DOHH2 (cell line): ENCODE measurements around the gene DAP3.

Experiments
- CTCF ChIP-seq: fragments of 200-600 bp; sonication (generic); IDR thresholded peaks from one replicate; pipeline ENCODE4 v1.5.1; 2014; ENCODE audit warnings: antibody characterized with exemption, mild to moderate bottlenecking, low read depth, low read length; ENCODE audit not compliant: poor library complexity, severe bottlenecking
- EZH2phosphoT487 ChIP-seq: fragments of 200-600 bp; sonication (generic); IDR thresholded peaks from 2 replicates; pipeline ENCODE4 v1.6.1; 2017; ENCODE audit warnings: borderline replicate concordance, mild to moderate bottlenecking, antibody characterized with exemption, low read length, moderate library complexity, mixed read lengths

DNA sequence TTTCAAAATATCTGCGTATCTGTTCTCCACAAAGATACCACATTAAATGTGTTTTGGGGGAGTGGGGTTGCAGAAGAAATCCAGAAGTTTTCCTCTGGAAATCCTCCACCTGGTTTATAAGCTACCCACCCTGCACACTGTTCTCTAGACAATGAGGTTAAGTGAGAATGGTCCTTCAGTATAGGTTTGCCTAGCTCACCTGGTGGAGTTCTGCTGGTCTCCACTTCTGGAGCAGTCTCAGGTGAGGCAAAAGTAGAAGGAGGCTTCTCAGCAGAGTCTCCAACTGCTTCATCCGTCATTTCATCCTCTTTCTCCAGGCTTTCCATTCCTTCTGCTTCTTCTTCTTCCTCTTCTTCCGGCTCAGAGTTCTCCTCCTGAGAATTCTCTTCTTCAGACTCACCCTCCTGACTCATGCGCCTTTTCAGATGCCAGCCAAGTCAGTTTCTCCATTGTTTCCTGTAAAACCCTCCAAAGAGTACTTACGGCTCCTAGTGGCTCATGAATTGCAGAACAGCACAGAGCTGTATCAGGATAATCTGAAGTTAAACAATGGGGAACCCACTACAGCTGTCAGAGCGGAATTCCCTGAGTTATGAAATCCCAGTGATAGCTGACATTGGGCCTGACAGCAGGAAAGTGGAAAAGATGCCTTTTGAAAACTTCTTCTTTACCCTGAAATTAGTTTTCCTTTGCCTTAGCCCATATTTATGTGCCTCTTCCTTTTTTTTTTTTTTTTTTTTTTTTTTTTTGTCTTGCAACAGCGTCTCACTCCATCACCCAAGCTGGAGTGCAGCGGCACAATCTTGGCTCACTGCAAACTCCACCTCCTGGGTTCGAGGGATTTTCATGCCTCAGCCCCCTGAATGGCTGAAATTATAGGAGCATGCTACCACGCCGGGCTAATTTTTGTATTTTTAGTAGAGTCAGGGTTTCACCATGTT lies 40.4 kb upstream of the DAP3 start:
- TF ChIP-seq CTCF (no peak), EZH2phosphoT487 (no peak)
